ENCODE results near the gene MTUS2. TPM values are rescaled to one million over a fixed set of nuclear protein-coding genes. Genes with fewer than 3 reads are reported as not detected.

Gene MTUS2
- total RNA-seq, 1 donor from 2014 or later = 0.90 TPM

DNA sequence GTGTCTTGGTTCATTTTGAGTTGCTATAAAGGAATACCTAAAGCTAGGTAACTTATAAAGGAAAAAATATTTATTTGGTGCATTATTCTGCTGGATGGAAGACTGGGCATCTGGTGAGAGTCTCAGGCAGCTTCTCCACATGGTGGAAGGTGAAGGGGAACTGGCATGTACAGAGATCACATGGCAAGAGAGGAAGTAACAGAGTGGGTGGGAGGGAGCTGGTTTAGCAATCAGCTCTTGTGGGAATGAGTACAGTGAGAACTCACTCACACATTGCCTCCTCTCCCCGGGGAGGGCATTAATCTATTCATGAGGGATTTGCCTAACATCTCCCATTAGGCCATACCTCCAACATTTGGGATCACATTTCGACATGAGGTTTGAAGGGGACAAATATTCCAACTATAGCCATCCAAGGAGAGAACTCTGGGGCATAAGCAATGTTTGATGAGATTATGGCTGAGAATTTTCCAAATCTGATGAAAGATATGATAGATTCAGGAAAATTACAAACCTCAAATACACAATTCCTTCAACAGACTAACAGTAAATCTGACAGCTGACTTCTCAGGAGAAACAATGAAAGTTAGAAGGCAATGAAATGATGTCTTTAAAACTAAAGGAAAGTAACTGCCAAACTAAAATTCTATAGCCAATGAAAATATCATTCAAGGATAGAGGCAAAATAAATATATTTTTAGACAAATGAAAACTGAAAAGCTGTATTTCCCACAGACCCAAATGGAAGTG, 52.5 kb downstream of the MTUS2 start:
- H3K27ac Mint-ChIP-seq (ENCODE audit: unreplicated experiment) = no peak overlapping the region
- DNase-seq (ENCODE audit: low spot score) = no peak
- peaks cover 3% of the 10 kb centered on the region for H3K27me3 Mint-ChIP-seq (ENCODE audit: unreplicated experiment)
- H3K36me3 Mint-ChIP-seq (ENCODE audit: low read depth, unreplicated experiment) = no peaks in the 10 kb centered on the region
- peaks cover 11% of the 10 kb centered on the region for H3K9me3 Mint-ChIP-seq (ENCODE audit: unreplicated experiment)
- no peaks in the 10 kb centered on the region for H3K4me1 Mint-ChIP-seq (ENCODE audit: unreplicated experiment)
- TF ChIP-seq CTCF (IDR thresholded peaks at IDR 0.05; ENCODE audit: unreplicated experiment) = no peak
- no peak overlapping the region for H3K4me3 Mint-ChIP-seq (ENCODE audit: unreplicated experiment)

GRCh38 chr13:28875846-28876615, 55.9 kb downstream of the MTUS2 start:
- peaks cover 11% of the 10 kb centered on the region for H3K9me3 Mint-ChIP-seq (ENCODE audit: unreplicated experiment)

GRCh38 chr13:28877408-28877807, 57.3 kb downstream of the MTUS2 start:
- H3K4me1 Mint-ChIP-seq (ENCODE audit: unreplicated experiment) = no peaks in the 10 kb centered on the region
- H3K27me3 Mint-ChIP-seq (ENCODE audit: unreplicated experiment) = no peaks in the 10 kb centered on the region
- no peak for TF ChIP-seq CTCF (IDR thresholded peaks at IDR 0.05; ENCODE audit: unreplicated experiment)
- H3K9me3 Mint-ChIP-seq (ENCODE audit: unreplicated experiment) = peaks cover 2% of the 10 kb centered on the region
- no peaks in the 10 kb centered on the region for H3K36me3 Mint-ChIP-seq (ENCODE audit: low read depth, unreplicated experiment)
- H3K27ac Mint-ChIP-seq (ENCODE audit: unreplicated experiment) = no peak overlapping the region
- DNase-seq (ENCODE audit: low spot score) = no peak
- no peak overlapping the region for H3K4me3 Mint-ChIP-seq (ENCODE audit: unreplicated experiment)

More at GRCh38 chr13:28875846-28876615, 55.9 kb downstream of the MTUS2 start:
- no peak overlapping the region for H3K4me3 Mint-ChIP-seq (ENCODE audit: unreplicated experiment)
- DNase-seq (ENCODE audit: low spot score) = no peak
- peaks cover 3% of the 10 kb centered on the region for H3K27me3 Mint-ChIP-seq (ENCODE audit: unreplicated experiment)
- no peak for TF ChIP-seq CTCF (IDR thresholded peaks at IDR 0.05; ENCODE audit: unreplicated experiment)
- no peaks in the 10 kb centered on the region for H3K36me3 Mint-ChIP-seq (ENCODE audit: low read depth, unreplicated experiment)
- H3K4me1 Mint-ChIP-seq (ENCODE audit: unreplicated experiment) = no peaks in the 10 kb centered on the region
- H3K27ac Mint-ChIP-seq (ENCODE audit: unreplicated experiment) = no peak overlapping the region

- no peak overlapping the region for H3K27ac Mint-ChIP-seq (ENCODE audit: unreplicated experiment)
- H3K4me1 Mint-ChIP-seq (ENCODE audit: unreplicated experiment) = no peaks in the 10 kb centered on the region
- H3K36me3 Mint-ChIP-seq (ENCODE audit: low read depth, unreplicated experiment) = no peaks in the 10 kb centered on the region
Measured at GRCh38 chr13:28885181-28885580, 65.0 kb downstream of the MTUS2 start.

More at GRCh38 chr13:28885181-28885580, 65.0 kb downstream of the MTUS2 start:
- H3K27me3 Mint-ChIP-seq (ENCODE audit: unreplicated experiment) = peaks cover 2% of the 10 kb centered on the region
- TF ChIP-seq CTCF (IDR thresholded peaks at IDR 0.05; ENCODE audit: unreplicated experiment) = no peak
- DNase-seq (ENCODE audit: low spot score) = no peak
- no peaks in the 10 kb centered on the region for H3K9me3 Mint-ChIP-seq (ENCODE audit: unreplicated experiment)
- no peak overlapping the region for H3K4me3 Mint-ChIP-seq (ENCODE audit: unreplicated experiment)
